BLaER1 treated with 17β-estradiol and CSF1 and Interleukin-3, amounts not matched to agents 10 nM and 100 nM (cell line): Measurements from ENCODE around the gene AFG3L2.

Source experiments
- H3K27ac ChIP-seq, 11 experiments: shearing (Covaris generic); formaldehyde crosslinking; 2 replicates each; pipeline ENCODE4 v1.8.1; 2022
- H3K27me3 ChIP-seq, 11 experiments: shearing (Covaris generic); formaldehyde crosslinking; 2 replicates each; pipeline ENCODE4 v1.8.1; 2022
- H3K36me3 ChIP-seq, 11 experiments: shearing (Covaris generic); formaldehyde crosslinking; 2 replicates each; pipeline ENCODE4 v1.8.1; 2022
- H3K4me1 ChIP-seq, 10 experiments: shearing (Covaris generic); formaldehyde crosslinking; 2 replicates each; pipeline ENCODE4 v1.8.1; 2022
- H3K4me2 ChIP-seq, 11 experiments: shearing (Covaris generic); formaldehyde crosslinking; 2 replicates each; pipeline ENCODE4 v1.8.1; 2022
- H3K4me3 ChIP-seq, 10 experiments: shearing (Covaris generic); formaldehyde crosslinking; 2 replicates each; pipeline ENCODE4 v1.8.1; 2022
- H3K9ac ChIP-seq, 11 experiments: shearing (Covaris generic); formaldehyde crosslinking; 2 replicates each; pipeline ENCODE4 v1.8.1; 2022
- H3K9me3 ChIP-seq, 11 experiments: shearing (Covaris generic); formaldehyde crosslinking; replicated peaks in 1 of 11; 2 replicates each; pipeline ENCODE4 v1.8.1; 2022
- H4K20me1 ChIP-seq, 11 experiments: shearing (Covaris generic); formaldehyde crosslinking; 2 replicates each; pipeline ENCODE4 v1.8.1; 2022
- Cebpa-rat ChIP-seq, 11 experiments: shearing (Covaris generic); IDR thresholded peaks; 2 replicates each; pipeline ENCODE4 v1.8.1; 2022

Gene AFG3L2

GRCh38 chr18:12328179-12328823 lies 48.7 kb downstream of the AFG3L2 start:
- H3K4me3 ChIP-seq = no peak overlapping the region
- H3K4me1 ChIP-seq = peaks cover 0 to 18% (median 10%) of the 10 kb centered on the region in 10 experiments; a peak in 16 of 20 replicates
- peak overlapping the region in 2 of 11 experiments; percentile 5 to 20; a peak in 1 of 22 replicates for H3K4me2 ChIP-seq
- peaks cover 81 to 93% (median 88%) of the 10 kb centered on the region in 11 experiments for H3K36me3 ChIP-seq
- H3K27me3 ChIP-seq = no peaks in the 10 kb centered on the region
- peaks cover 56 to 85% (median 81%) of the 10 kb centered on the region in 11 experiments for H4K20me1 ChIP-seq
- H3K27ac ChIP-seq = 0 out of 22 replicates have a peak overlapping the region, but pooled peaks of 1 of the 11 experiments have one; percentile 14
- no peak overlapping the region for H3K9ac ChIP-seq
- H3K9me3 ChIP-seq = peaks cover 0 to 11% (median 0%) of the 10 kb centered on the region in 11 experiments; a peak in 1 of 22 replicates
- TF ChIP-seq Cebpa-rat (IDR thresholded peaks at IDR 0.05) = no peak

GRCh38 chr18:12327510-12328178 lies 49.4 kb downstream of the AFG3L2 start:
- Histone ChIP-seq H3K9me3 (peaks cover 0 to 11% (median 0%) of the 10 kb centered on the region in 11 experiments; a peak in 1 of 22 replicates), H4K20me1 (peaks cover 56 to 90% (median 87%) of the 10 kb centered on the region in 11 experiments), H3K4me2 (peak overlapping the region in 5 of 11 experiments; percentile 3 to 38 (median 20); a peak in 7 of 22 replicates), H3K27me3 (no peaks in the 10 kb centered on the region), H3K4me3 (no peak overlapping the region), H3K4me1 (peaks cover 0 to 18% (median 10%) of the 10 kb centered on the region in 10 experiments; a peak in 16 of 20 replicates), H3K9ac (no peak overlapping the region), H3K27ac (peak overlapping the region in 6 of 11 experiments; percentile 22 to 55 (median 34); a peak in 7 of 22 replicates), H3K36me3 (peaks cover 86 to 99% (median 93%) of the 10 kb centered on the region in 11 experiments)
- TF ChIP-seq Cebpa-rat (IDR thresholded peaks at IDR 0.05) = no peak

- Histone ChIP-seq H3K4me2 (peak overlapping the region in 2 of 11 experiments; percentile 5 to 27; a peak in 1 of 22 replicates), H3K27me3 (no peaks in the 10 kb centered on the region), H3K4me3 (no peak overlapping the region), H3K9ac (no peak overlapping the region), H3K4me1 (peaks cover 0 to 19% (median 11%) of the 10 kb centered on the region in 10 experiments; a peak in 16 of 20 replicates), H3K27ac (peak overlapping the region in 5 of 11 experiments; percentile 4 to 55 (median 34); a peak in 5 of 22 replicates), H4K20me1 (peaks cover 61 to 97% (median 95%) of the 10 kb centered on the region in 11 experiments), H3K36me3 (peaks cover 90 to 100% (median 96%) of the 10 kb centered on the region in 11 experiments), H3K9me3 (peaks cover 0 to 11% (median 0%) of the 10 kb centered on the region in 11 experiments; a peak in 1 of 22 replicates)
- TF ChIP-seq Cebpa-rat (IDR thresholded peaks at IDR 0.05) = no peak
Observed at GRCh38 chr18:12326711-12327460, 50.1 kb downstream of the AFG3L2 start.

GRCh38 chr18:12325726-12326245 lies 51.2 kb downstream of the AFG3L2 start:
- H3K4me1 ChIP-seq = peaks cover 6 to 30% (median 20%) of the 10 kb centered on the region in 10 experiments; a peak in 19 of 20 replicates
- H3K36me3 ChIP-seq = peaks cover 89 to 100% (median 98%) of the 10 kb centered on the region in 11 experiments
- no peak overlapping the region for H3K9ac ChIP-seq
- no peak overlapping the region for H3K27ac ChIP-seq
- no peak overlapping the region for H3K4me2 ChIP-seq
- peaks cover 0 to 11% (median 0%) of the 10 kb centered on the region in 11 experiments; a peak in 1 of 22 replicates for H3K9me3 ChIP-seq
- no peaks in the 10 kb centered on the region for H3K27me3 ChIP-seq
- H3K4me3 ChIP-seq = no peak overlapping the region
- peaks cover 70 to 100% (median 99%) of the 10 kb centered on the region in 11 experiments for H4K20me1 ChIP-seq
- TF ChIP-seq Cebpa-rat (IDR thresholded peaks at IDR 0.05) = no peak

- Histone ChIP-seq H4K20me1 (peaks cover 75 to 100% (median 99%) of the 10 kb centered on the region in 11 experiments), H3K4me1 (peaks cover 12 to 36% (median 26%) of the 10 kb centered on the region in 10 experiments; a peak in 19 of 20 replicates), H3K9ac (no peak overlapping the region), H3K4me3 (no peak overlapping the region), H3K27me3 (no peaks in the 10 kb centered on the region), H3K27ac (no peak overlapping the region), H3K4me2 (no peak overlapping the region), H3K36me3 (peaks cover 89 to 100% (median 98%) of the 10 kb centered on the region in 11 experiments), H3K9me3 (peaks cover 0 to 11% (median 0%) of the 10 kb centered on the region in 11 experiments; a peak in 1 of 22 replicates)
- no peak for TF ChIP-seq Cebpa-rat (IDR thresholded peaks at IDR 0.05)
Observed at GRCh38 chr18:12324991-12325725, 51.9 kb downstream of the AFG3L2 start.

- peaks cover 38 to 57% (median 53%) of the 10 kb centered on the region in 10 experiments for H3K4me1 ChIP-seq
Observed at GRCh38 chr18:12321333-12321732, 55.7 kb downstream of the AFG3L2 start.

GRCh38 chr18:12318857-12319256 lies 58.2 kb downstream of the AFG3L2 start:
- Histone ChIP-seq H3K4me2 (peak overlapping the region; percentile 68 to 97 (median 85)), H3K27me3 (no peaks in the 10 kb centered on the region), H3K4me3 (peak overlapping the region in 3 of 10 experiments; percentile 4 to 23 (median 17); a peak in 2 of 20 replicates), H3K27ac (peak overlapping the region in 10 of 11 experiments; percentile 47 to 90 (median 68); a peak in 16 of 22 replicates), H3K4me1 (peaks cover 63 to 82% (median 77%) of the 10 kb centered on the region in 10 experiments), H3K9ac (peak overlapping the region in 10 of 11 experiments; percentile 34 to 75 (median 52); a peak in 16 of 22 replicates), H4K20me1 (peaks cover 67 to 100% (median 99%) of the 10 kb centered on the region in 11 experiments), H3K9me3 (no peaks in the 10 kb centered on the region), H3K36me3 (peaks cover 55 to 95% (median 78%) of the 10 kb centered on the region in 11 experiments)
- no peak for TF ChIP-seq Cebpa-rat (IDR thresholded peaks at IDR 0.05)

More at GRCh38 chr18:12321333-12321732, 55.7 kb downstream of the AFG3L2 start:
- Histone ChIP-seq H3K36me3 (peaks cover 60 to 95% (median 88%) of the 10 kb centered on the region in 11 experiments), H3K9ac (peak overlapping the region in 4 of 11 experiments; percentile 4 to 23 (median 16); a peak in 1 of 22 replicates), H4K20me1 (peaks cover 73 to 100% (median 99%) of the 10 kb centered on the region in 11 experiments), H3K4me3 (no peak overlapping the region), H3K4me2 (peak overlapping the region in 8 of 11 experiments; percentile 32 to 93 (median 75); a peak in 16 of 22 replicates), H3K9me3 (peaks cover 0 to 11% (median 0%) of the 10 kb centered on the region in 11 experiments; a peak in 1 of 22 replicates), H3K27ac (no peak overlapping the region), H3K27me3 (no peaks in the 10 kb centered on the region)
- TF ChIP-seq Cebpa-rat (IDR thresholded peaks at IDR 0.05) = no peak
